Measurements from ENCODE around the gene SLC17A4. TPM values are rescaled to one million over a fixed set of nuclear protein-coding genes. Genes with fewer than 3 reads are reported as not detected.

Gene SLC17A4
- total and polyA plus RNA-seq, 11 donors: 0.04 TPM; not detected in 10

- H3K27ac ChIP-seq: no peak overlapping the region
- DNase-seq (no peak), ATAC-seq (no peak)
- TF ChIP-seq CTCF (IDR thresholded peaks at IDR 0.05) (no peak), POLR2A (IDR thresholded peaks at IDR 0.05) (no peak)
- WGBS, 4 donors: 36 to 42% (median 39%) methylated on average over 3 of the region's 3 CpGs
- H3K36me3 ChIP-seq: no peaks in the 10 kb centered on the region
- no peaks in the 10 kb centered on the region for H3K4me1 ChIP-seq
- intact Hi-C loops (cut with DNase I): no loop called here
- no peak overlapping the region for H3K4me3 ChIP-seq
- peaks cover 0 to 1% (median 0%) of the 10 kb centered on the region in 9 donors for H3K27me3 ChIP-seq
- H3K9me3 ChIP-seq: no peaks in the 10 kb centered on the region
Observed at GRCh38 chr6:25750906-25751305, 3.6 kb upstream of the SLC17A4 start.

- peaks cover 0 to 8% (median 0%) of the 10 kb centered on the region in 9 donors for H3K27me3 ChIP-seq
- TF ChIP-seq POLR2A (IDR thresholded peaks at IDR 0.05) (no peak), CTCF (IDR thresholded peaks at IDR 0.05) (no peak)
- no peak overlapping the region for H3K27ac ChIP-seq
- ATAC-seq (no peak), DNase-seq (no peak)
- H3K9me3 ChIP-seq: no peaks in the 10 kb centered on the region
- intact Hi-C loops (cut with DNase I): no loop called here
- no peaks in the 10 kb centered on the region for H3K4me1 ChIP-seq
- H3K36me3 ChIP-seq: no peaks in the 10 kb centered on the region
- no peak overlapping the region for H3K4me3 ChIP-seq
Observed at GRCh38 chr6:25753079-25753478, 1.5 kb upstream of the SLC17A4 start.

- 91 to 97% (median 92%) methylated on average over 1 of the region's 1 CpG for WGBS, 4 donors
- H3K9me3 ChIP-seq: no peaks in the 10 kb centered on the region
- no peaks in the 10 kb centered on the region for H3K4me1 ChIP-seq
- no peak for ATAC-seq
- TF ChIP-seq CTCF (IDR thresholded peaks at IDR 0.05) (no peak), POLR2A (IDR thresholded peaks at IDR 0.05) (no peak)
- H3K36me3 ChIP-seq: no peaks in the 10 kb centered on the region
- no peak overlapping the region for H3K4me3 ChIP-seq
- DNase-seq: no peak
- H3K27ac ChIP-seq: no peak overlapping the region
- peaks cover 0 to 11% (median 0%) of the 10 kb centered on the region in 9 donors for H3K27me3 ChIP-seq
- intact Hi-C loops (cut with DNase I): no loop called here
Observed at GRCh38 chr6:25755483-25755882, 941 bp downstream of the SLC17A4 start.

- intact Hi-C loops (cut with DNase I): no loop called here
- DNase-seq: no peak
- Histone ChIP-seq H3K36me3 (no peaks in the 10 kb centered on the region), H3K9me3 (no peaks in the 10 kb centered on the region), H3K27ac (no peak overlapping the region), H3K27me3 (peaks cover 0 to 11% (median 0%) of the 10 kb centered on the region in 9 donors), H3K4me3 (no peak overlapping the region), H3K4me1 (no peaks in the 10 kb centered on the region)
- WGBS, 4 donors: 82 to 83% (median 83%) methylated on average over 9 of the region's 9 CpGs
- no peak for ATAC-seq
- TF ChIP-seq CTCF (IDR thresholded peaks at IDR 0.05) (no peak), POLR2A (IDR thresholded peaks at IDR 0.05) (no peak)
Observed at GRCh38 chr6:25756382-25757363, 2.1 kb downstream of the SLC17A4 start.
